ENCODE data around the gene SHROOM3.
A peak's percentile ranks its signal among the peaks of the same experiment; 100 is the strongest.
"Not testable (repeated sequence)": the region's sequence is repeated elsewhere in the genome, so short reads cannot be mapped to it uniquely, and the experiment has no call there.

SHROOM3 gene

GRCh38 chr4:76420762-76421581 lies 14.1 kb upstream of the SHROOM3 start, which contains the start of gene CCDC158:
Gene CCDC158, minus strand, starts transcription at chr4:76421141. Its CDS starts 17,934 bp downstream, at chr4:76403207.
- peak; percentile 90 for ATAC-seq

GRCh38 chr4:76423159-76423558 lies 11.9 kb upstream of the SHROOM3 start:
- ATAC-seq: not testable (repeated sequence)

More at GRCh38 chr4:76420762-76421581, 14.1 kb upstream of the SHROOM3 start, which contains the start of gene CCDC158:
- TF ChIP-seq TSHZ2 (CRISPR knock-in tag; IDR thresholded peaks at IDR 0.05) (no peak; the same call in 1 of the 2 replicates), PPARA (CRISPR knock-in tag; IDR thresholded peaks at IDR 0.05; ENCODE audit: borderline replicate concordance) (no peak), PATZ1 (CRISPR knock-in tag; IDR thresholded peaks at IDR 0.05; ENCODE audit: borderline replicate concordance) (peak; percentile 17; the same call in 1 of the 2 replicates), CSDC2 (CRISPR knock-in tag; IDR thresholded peaks at IDR 0.05) (no peak), TCF4 (CRISPR knock-in tag; IDR thresholded peaks at IDR 0.05; ENCODE audit: borderline replicate concordance) (no peak), RARB (CRISPR knock-in tag; IDR thresholded peaks at IDR 0.05) (no peak), ISL1 (CRISPR knock-in tag; IDR thresholded peaks at IDR 0.05) (no peak), ZC3H10 (CRISPR knock-in tag; IDR thresholded peaks at IDR 0.05) (no peak), ZFP30 (CRISPR knock-in tag; IDR thresholded peaks at IDR 0.05) (no peak), ARNTL (CRISPR knock-in tag; IDR thresholded peaks at IDR 0.05; ENCODE audit: borderline replicate concordance, low read depth) (no peak), ZFP3 (CRISPR knock-in tag; IDR thresholded peaks at IDR 0.05) (0 out of 2 replicates have a peak, but pooled peaks have one; percentile 13), ESRRG (CRISPR knock-in tag; IDR thresholded peaks at IDR 0.05) (no peak)

GRCh38 chr4:76426272-76426671 lies 8.8 kb upstream of the SHROOM3 start:
- peak; percentile 48; the same call in 1 of the 3 replicates for ATAC-seq
- TF ChIP-seq ZNF8 (CRISPR knock-in tag; IDR thresholded peaks at IDR 0.05) (no peak), TCF4 (CRISPR knock-in tag; IDR thresholded peaks at IDR 0.05; ENCODE audit: borderline replicate concordance) (no peak), ZC3H10 (CRISPR knock-in tag; IDR thresholded peaks at IDR 0.05) (no peak), ZFP3 (CRISPR knock-in tag; IDR thresholded peaks at IDR 0.05) (no peak), TSHZ2 (CRISPR knock-in tag; IDR thresholded peaks at IDR 0.05) (no peak), ESRRG (CRISPR knock-in tag; IDR thresholded peaks at IDR 0.05) (no peak), PPARA (CRISPR knock-in tag; IDR thresholded peaks at IDR 0.05; ENCODE audit: borderline replicate concordance) (no peak), ARNTL (CRISPR knock-in tag; IDR thresholded peaks at IDR 0.05; ENCODE audit: borderline replicate concordance, low read depth) (no peak), ZNF565 (CRISPR knock-in tag; conservative IDR thresholded peaks at IDR 0.05; ENCODE audit: low read depth) (no peak), CSRNP3 (CRISPR knock-in tag; IDR thresholded peaks at IDR 0.05) (no peak), SNAI2 (CRISPR knock-in tag; IDR thresholded peaks at IDR 0.05) (no peak), PATZ1 (CRISPR knock-in tag; IDR thresholded peaks at IDR 0.05; ENCODE audit: borderline replicate concordance) (no peak), ZFP30 (CRISPR knock-in tag; IDR thresholded peaks at IDR 0.05) (no peak), GLIS3 (CRISPR knock-in tag; IDR thresholded peaks at IDR 0.05) (no peak), ISL1 (CRISPR knock-in tag; IDR thresholded peaks at IDR 0.05) (no peak), BACH2 (CRISPR knock-in tag; IDR thresholded peaks at IDR 0.05; ENCODE audit: borderline replicate concordance) (no peak)
